ENCODE measurements around the gene SLC23A2. TPM values are rescaled to one million over a fixed set of nuclear protein-coding genes. Genes with fewer than 3 reads are reported as not detected.

Gene SLC23A2
- total RNA-seq, 2 donors from 2014 or later, result 21.0 to 39.1 TPM

DNA sequence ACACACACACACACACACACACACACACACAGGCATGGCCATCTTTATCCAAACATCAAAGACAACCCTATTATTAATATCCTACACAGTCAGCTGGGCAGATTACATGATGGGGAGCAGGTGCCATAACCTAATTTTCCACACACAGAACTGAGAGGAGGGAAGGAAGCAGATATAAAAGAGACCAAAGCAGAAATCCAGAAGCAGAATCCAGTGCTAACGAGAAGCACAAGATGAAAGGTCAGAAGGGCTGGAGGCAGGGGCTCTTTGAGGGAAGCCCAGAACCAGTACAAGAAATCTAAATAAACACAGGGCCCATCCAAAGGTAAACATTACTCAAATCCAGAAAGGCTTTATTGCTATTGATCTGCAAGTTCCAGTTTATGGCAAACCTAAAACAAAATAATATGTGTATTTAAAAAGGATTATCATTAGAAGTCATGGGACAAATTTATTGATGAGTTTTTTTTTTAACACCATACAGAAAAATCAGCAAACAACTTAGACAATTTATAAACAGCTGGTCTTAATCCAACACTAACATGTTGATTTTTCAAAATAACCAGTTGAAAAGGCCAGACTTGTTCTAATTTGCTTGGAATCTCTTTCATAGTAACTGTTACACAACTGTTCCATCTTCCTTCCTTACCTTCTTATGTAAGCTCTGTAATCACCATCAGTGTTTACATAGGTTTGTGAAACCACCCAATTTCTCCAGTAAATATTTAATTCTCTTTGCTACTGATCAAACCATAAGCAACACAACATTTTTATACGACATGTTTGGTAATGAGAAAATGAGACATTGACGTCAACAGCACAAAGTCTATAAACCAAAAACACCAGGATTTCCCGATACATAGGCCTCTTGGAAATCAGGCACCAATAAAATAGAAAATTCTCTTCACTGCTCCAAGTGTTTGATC lies 34.2 kb downstream of the SLC23A2 start:
- Histone ChIP-seq H3K36me3 (no peaks in the 10 kb centered on the region), H3K4me1 (replicated peaks) (no peaks in the 10 kb centered on the region), H3K27me3 (replicated peaks; ENCODE audit: insufficient read depth) (no peaks in the 10 kb centered on the region), H3K9me3 (no peaks in the 10 kb centered on the region), H3K27ac (peak overlapping the region; percentile 2 to 6), H3K4me3 (no peak overlapping the region)
- DNase-seq (ENCODE audit: low spot score), result no peak
- WGBS, result 60% methylated on average over 4 of the region's 4 CpGs
- intact Hi-C loops (cut with DNase I), result no loop called here
- TF ChIP-seq, protein P1, sequence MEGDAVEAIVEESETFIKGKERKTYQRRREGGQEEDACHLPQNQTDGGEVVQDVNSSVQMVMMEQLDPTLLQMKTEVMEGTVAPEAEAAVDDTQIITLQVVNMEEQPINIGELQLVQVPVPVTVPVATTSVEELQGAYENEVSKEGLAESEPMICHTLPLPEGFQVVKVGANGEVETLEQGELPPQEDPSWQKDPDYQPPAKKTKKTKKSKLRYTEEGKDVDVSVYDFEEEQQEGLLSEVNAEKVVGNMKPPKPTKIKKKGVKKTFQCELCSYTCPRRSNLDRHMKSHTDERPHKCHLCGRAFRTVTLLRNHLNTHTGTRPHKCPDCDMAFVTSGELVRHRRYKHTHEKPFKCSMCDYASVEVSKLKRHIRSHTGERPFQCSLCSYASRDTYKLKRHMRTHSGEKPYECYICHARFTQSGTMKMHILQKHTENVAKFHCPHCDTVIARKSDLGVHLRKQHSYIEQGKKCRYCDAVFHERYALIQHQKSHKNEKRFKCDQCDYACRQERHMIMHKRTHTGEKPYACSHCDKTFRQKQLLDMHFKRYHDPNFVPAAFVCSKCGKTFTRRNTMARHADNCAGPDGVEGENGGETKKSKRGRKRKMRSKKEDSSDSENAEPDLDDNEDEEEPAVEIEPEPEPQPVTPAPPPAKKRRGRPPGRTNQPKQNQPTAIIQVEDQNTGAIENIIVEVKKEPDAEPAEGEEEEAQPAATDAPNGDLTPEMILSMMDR (IDR thresholded peaks at IDR 0.05), result no peak
- TF ChIP-seq POLR2A (IDR thresholded peaks at IDR 0.05) (no peak), POLR2AphosphoS5 (IDR thresholded peaks at IDR 0.05) (no peak)

DNA sequence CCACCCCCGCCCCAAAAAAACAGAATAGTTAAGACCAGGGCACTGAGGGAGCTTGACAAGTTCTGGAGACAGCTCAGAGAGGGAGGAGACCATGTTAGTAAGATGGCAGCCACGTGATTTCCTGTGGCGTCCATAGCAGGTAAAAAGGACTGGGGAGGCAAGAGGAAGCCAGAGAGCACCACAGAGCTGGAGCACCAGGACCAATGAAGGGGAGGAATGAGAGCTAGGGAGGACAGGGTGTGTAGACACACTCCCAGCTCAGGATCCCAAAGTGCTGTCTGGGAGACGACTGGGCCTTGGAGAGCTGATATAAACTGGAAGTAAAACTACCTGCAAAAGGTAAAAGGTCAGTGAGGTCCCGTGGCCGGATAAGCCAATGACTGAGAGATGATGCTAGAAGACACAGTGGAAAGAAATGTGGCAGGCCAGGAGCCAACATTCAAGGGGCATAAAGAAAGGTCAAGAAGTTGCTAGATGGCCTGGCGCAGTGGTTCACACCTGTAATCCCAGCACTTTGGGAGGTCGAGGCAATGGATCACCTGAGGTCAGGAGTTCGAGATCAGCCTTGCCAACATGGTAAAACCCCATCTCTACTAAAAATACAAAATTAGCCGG lies 39.0 kb downstream of the SLC23A2 start:
- intact Hi-C loops (cut with DNase I), result no loop called here
- H3K27ac ChIP-seq, result no peak overlapping the region

DNA sequence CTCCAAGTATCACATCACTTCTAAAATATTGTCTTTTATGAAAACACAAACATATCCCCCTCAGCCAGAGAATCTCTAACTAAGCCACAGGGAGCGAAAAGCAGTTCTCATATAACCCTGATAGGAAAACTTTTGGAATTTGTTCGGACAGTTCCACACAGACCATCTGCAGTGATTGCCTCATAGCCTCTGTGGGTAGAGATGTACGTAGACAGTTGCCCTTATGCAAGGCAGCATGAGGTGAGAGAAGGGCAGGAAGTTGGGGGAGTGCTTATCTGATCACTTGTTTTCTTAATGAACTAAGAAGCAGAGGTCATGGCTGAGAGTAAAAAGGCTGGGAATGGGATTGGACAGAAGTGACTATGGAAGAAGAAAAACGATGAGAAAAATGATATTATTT lies 39.6 kb downstream of the SLC23A2 start:
- no peak for DNase-seq (ENCODE audit: low spot score)
- TF ChIP-seq POLR2A (IDR thresholded peaks at IDR 0.05) (no peak), POLR2AphosphoS5 (IDR thresholded peaks at IDR 0.05) (no peak)
- TF ChIP-seq, protein P1 (IDR thresholded peaks at IDR 0.05), result no peak
- Histone ChIP-seq H3K4me1 (replicated peaks) (no peaks in the 10 kb centered on the region), H3K36me3 (no peaks in the 10 kb centered on the region), H3K4me3 (no peak overlapping the region), H3K27ac (no peak overlapping the region), H3K27me3 (replicated peaks; ENCODE audit: insufficient read depth) (no peaks in the 10 kb centered on the region), H3K9me3 (no peaks in the 10 kb centered on the region)
- intact Hi-C loops (cut with DNase I), result no loop called here
- 83% methylated on average over 4 of the region's 4 CpGs for WGBS

More for the DNA sequence above, 39.0 kb downstream of the SLC23A2 start:
- no peaks in the 10 kb centered on the region for H3K4me1 ChIP-seq (replicated peaks)
- H3K4me3 ChIP-seq, result no peak overlapping the region
- H3K27me3 ChIP-seq (replicated peaks; ENCODE audit: insufficient read depth), result no peaks in the 10 kb centered on the region
- no peaks in the 10 kb centered on the region for H3K9me3 ChIP-seq
- no peak for DNase-seq (ENCODE audit: low spot score)
- 91% methylated on average over 10 of the region's 10 CpGs for WGBS
- TF ChIP-seq POLR2A (IDR thresholded peaks at IDR 0.05), result no peak
- TF ChIP-seq, protein P1 (IDR thresholded peaks at IDR 0.05), result no peak
- no peak for TF ChIP-seq POLR2AphosphoS5 (IDR thresholded peaks at IDR 0.05)
- no peaks in the 10 kb centered on the region for H3K36me3 ChIP-seq

DNA sequence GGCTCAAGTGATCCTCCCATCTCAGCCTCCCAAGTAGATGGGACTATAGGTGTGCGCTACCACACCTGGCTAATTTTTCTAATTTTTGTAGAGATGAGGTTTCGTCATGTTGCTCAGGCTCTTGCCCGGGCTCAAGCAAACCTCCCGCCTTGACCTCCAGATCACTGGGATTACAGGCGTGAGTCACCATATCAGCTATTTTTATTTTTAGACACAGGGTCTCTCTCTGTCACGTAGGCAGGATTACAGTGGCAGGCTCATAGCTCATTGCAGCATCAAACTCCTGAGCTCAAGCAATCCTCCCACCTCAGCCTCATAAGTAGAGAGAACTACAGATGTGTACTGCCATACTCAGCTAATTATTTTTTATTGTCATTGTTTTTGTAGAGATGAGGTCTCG lies 41.7 kb downstream of the SLC23A2 start:
- intact Hi-C loops (cut with DNase I), result loop anchor here (10.0 kb wide), 1 partner anchor 135 kb away; no protein-coding TSS in a partner anchor
- no peak overlapping the region for H3K4me3 ChIP-seq
- no peak overlapping the region for H3K27ac ChIP-seq
- TF ChIP-seq POLR2AphosphoS5 (IDR thresholded peaks at IDR 0.05) (no peak), POLR2A (IDR thresholded peaks at IDR 0.05) (no peak)
- TF ChIP-seq, protein P1 (IDR thresholded peaks at IDR 0.05), result no peak
- H3K4me1 ChIP-seq (replicated peaks), result no peaks in the 10 kb centered on the region
- H3K27me3 ChIP-seq (replicated peaks; ENCODE audit: insufficient read depth), result no peaks in the 10 kb centered on the region
- no peaks in the 10 kb centered on the region for H3K9me3 ChIP-seq
- no peaks in the 10 kb centered on the region for H3K36me3 ChIP-seq
- no peak for DNase-seq (ENCODE audit: low spot score)
- WGBS, result 90% methylated on average over 7 of the region's 7 CpGs

Data from prostate gland (tissue), 2 donors.